Bronchial epithelial cell (primary cell): ENCODE data around the gene CLEC7A. TPM values are rescaled to one million over a fixed set of nuclear protein-coding genes. Genes with fewer than 3 reads are reported as not detected.

Experiments
- DNase-seq: peaks from one replicate; pipeline ENCODE4 v3.0.0-alpha.2; 2010; ENCODE audit warnings: low read depth
- FAIRE-seq: peaks from 2 replicates; lab custom pipeline; 2011; peaks lifted over from hg19 to GRCh38; lab: Jason Lieb, UNC
- H3K27me3 ChIP-seq: 2 replicates; pipeline ENCODE4 v1.5.1; 2011; ENCODE audit warnings: low read length; ENCODE audit not compliant: control insufficient read depth, insufficient read depth
- H3K36me3 ChIP-seq: 2 replicates; pipeline ENCODE4 v1.5.1; 2011; ENCODE audit warnings: low read length; ENCODE audit not compliant: control insufficient read depth, insufficient read depth
- H3K4me3 ChIP-seq: 2 replicates; pipeline ENCODE4 v1.5.1; 2011; ENCODE audit warnings: mild to moderate bottlenecking, low read depth, low read length, control low read depth
- CTCF ChIP-seq: IDR thresholded peaks from 2 replicates; pipeline ENCODE4 v1.5.1; 2011; ENCODE audit warnings: mild to moderate bottlenecking, moderate library complexity, low read length, control low read depth, inconsistent platforms; ENCODE audit not compliant: insufficient read depth, severe bottlenecking
- total RNA-seq: library from RNA; depleted of rRNA; stranded (reverse); fragments of >200 nt; gene quantifications from 2 replicates; pipeline ENCODE4 v1.2.1, GENCODE V29; 2014

Gene CLEC7A
- total RNA-seq, 1 donor from 2014 or later = not detected

- Histone ChIP-seq H3K36me3 (no peaks in the 10 kb centered on the region), H3K27me3 (no peaks in the 10 kb centered on the region), H3K4me3 (no peak overlapping the region)
- no peak for TF ChIP-seq CTCF
- DNase-seq (no peak), FAIRE-seq (no peak)
Observed at GRCh38 chr12:10067264-10067663, 62.7 kb downstream of the CLEC7A start.

Other genes starting within 250 kb of the CLEC7A start
- not detected in 2 replicates for gene KLRF2, start 248.7 kb downstream of the CLEC7A start, total RNA-seq
- not detected in 2 replicates for gene CLEC2A, start 197.8 kb downstream of the CLEC7A start, total RNA-seq
- not detected in 2 replicates for gene CLEC12A, start 158.8 kb downstream of the CLEC7A start, total RNA-seq
- gene CLEC1B, start 131.1 kb downstream of the CLEC7A start, total RNA-seq = not detected in 2 replicates
- gene CLEC12B, start 119.6 kb downstream of the CLEC7A start, total RNA-seq = not detected in 2 replicates
- gene CLEC9A, start 99.5 kb downstream of the CLEC7A start, total RNA-seq = not detected in 2 replicates
- not detected in 2 replicates for gene CLEC1A, start 31.2 kb downstream of the CLEC7A start, total RNA-seq
- 0.38 TPM in 1 of 2 replicates, not detected in the other for gene OLR1, start 41.9 kb upstream of the CLEC7A start, total RNA-seq
- gene TMEM52B, start 48.8 kb upstream of the CLEC7A start, total RNA-seq = not detected in 2 replicates
- 21.3 and 32.9 TPM in 2 replicates for gene GABARAPL1, start 82.7 kb upstream of the CLEC7A start, total RNA-seq
- 0.26 and 0.53 TPM in 2 replicates for gene KLRD1, start 177.7 kb upstream of the CLEC7A start, total RNA-seq